GM13977 (cell line): ENCODE data around the gene SPRED2.

Source experiments
- DNase-seq: peaks from one replicate; pipeline ENCODE4 v3.0.0; 2012; ENCODE audit warnings: low spot score
- CTCF ChIP-seq: IDR thresholded peaks from 2 replicates; pipeline ENCODE4 v1.5.1; 2012; ENCODE audit warnings: mild to moderate bottlenecking, control low read depth; ENCODE audit not compliant: insufficient read depth; ENCODE audit errors: extremely low read depth, missing control alignments
- in situ Hi-C: fragments of 300-500 bp; cut with MboI; formaldehyde crosslinking; loops from one replicate; pipeline ENCODE4 v1.12.0; 2022; ENCODE audit warnings: low sequenced_read_pairs, low pct_unique_long_range_greater_than_20kb, mixed read lengths, inconsistent platforms; ENCODE audit not compliant: unreplicated experiment

Gene SPRED2

GRCh38 chr2:65313954-65314256 is 118.5 kb downstream of the SPRED2 start:
- TF ChIP-seq CTCF: no peak
- DNase-seq: no peak
- in situ Hi-C loops: no loop called here

GRCh38 chr2:65313126-65313953 is 119.1 kb downstream of the SPRED2 start:
- in situ Hi-C loops: no loop called here
- no peak for DNase-seq
- no peak for TF ChIP-seq CTCF

- in situ Hi-C loops: no loop called here
- no peak for DNase-seq
- no peak for TF ChIP-seq CTCF
These were observed 120.8 kb downstream of the SPRED2 start for GRCh38 chr2:65311596-65311995.

- DNase-seq: no peak
- in situ Hi-C loops: no loop called here
- TF ChIP-seq CTCF: no peak
These were observed 121.3 kb downstream of the SPRED2 start for GRCh38 chr2:65311049-65311448.

- in situ Hi-C loops: no loop called here
- no peak for TF ChIP-seq CTCF
- no peak for DNase-seq
These were observed 122.7 kb downstream of the SPRED2 start for GRCh38 chr2:65309699-65310098.

- TF ChIP-seq CTCF: no peak
- in situ Hi-C loops: no loop called here
- no peak for DNase-seq
These were observed 126.5 kb downstream of the SPRED2 start for GRCh38 chr2:65305934-65306333.
